Activated B cell treated with CpG ODN at 0.5 μM for 24 hours (primary cell): ENCODE data around the gene DLGAP4. TPM values are rescaled to one million over a fixed set of nuclear protein-coding genes. Genes with fewer than 3 reads are reported as not detected.

Source experiments
- ATAC-seq: fragments of 200-7000 bp; cut with Tn5 transposase; one replicate; pipeline ENCODE4 v1.10.0; 2021; ENCODE audit warnings: low read depth, mild to moderate bottlenecking, moderate library complexity
- CTCF ChIA-PET: fragments of 350-600 bp; sonication (Branson Sonifier 250); formaldehyde crosslinking; loops from one replicate; lab custom pipeline; 2021; ENCODE audit warnings: antibody characterized with exemption; lab: Charles Lee
- POLR2A ChIA-PET: fragments of 350-600 bp; sonication (Branson Sonifier 250); formaldehyde crosslinking; loops from one replicate; lab custom pipeline; 2021; ENCODE audit warnings: antibody characterized with exemption; lab: Charles Lee
- DNase-seq: peaks from one replicate; pipeline ENCODE4 v3.0.0; 2022
- H3K27ac Mint-ChIP-seq: one replicate; pipeline ENCODE4 v1.8.0; 2020; ENCODE audit warnings: mixed read lengths
- H3K27me3 Mint-ChIP-seq: one replicate; pipeline ENCODE4 v1.8.0; 2021; ENCODE audit warnings: mixed read lengths
- H3K36me3 Mint-ChIP-seq: one replicate; pipeline ENCODE4 v1.8.0; 2021; ENCODE audit warnings: low read depth, mixed read lengths
- H3K4me1 Mint-ChIP-seq: one replicate; pipeline ENCODE4 v1.8.0; 2021; ENCODE audit warnings: mixed read lengths
- H3K4me3 Mint-ChIP-seq: one replicate; pipeline ENCODE4 v1.8.0; 2020; ENCODE audit warnings: mild to moderate bottlenecking, mixed read lengths
- H3K9me3 Mint-ChIP-seq: one replicate; pipeline ENCODE4 v1.8.0; 2020; ENCODE audit warnings: mixed read lengths
- intact Hi-C: fragments of 100-400 bp; cut with micrococcal nuclease; formaldehyde crosslinking; loops from one replicate; pipeline ENCODE4 v1.15.1; 2024
- total RNA-seq: library from RNA; stranded (reverse); gene quantifications from 2 replicates; pipeline ENCODE4 v1.2.3, GENCODE V29; 2022
- TF ChIP-seq, protein P1 (sequence below): fragments of 200-600 bp; IDR thresholded peaks from one replicate; pipeline ENCODE4 v1.8.0; 2022; ENCODE audit warnings: antibody characterized with exemption, mild to moderate bottlenecking

DLGAP4 gene
- total RNA-seq, 1 donor from 2014 or later: 38.7 TPM

DNA sequence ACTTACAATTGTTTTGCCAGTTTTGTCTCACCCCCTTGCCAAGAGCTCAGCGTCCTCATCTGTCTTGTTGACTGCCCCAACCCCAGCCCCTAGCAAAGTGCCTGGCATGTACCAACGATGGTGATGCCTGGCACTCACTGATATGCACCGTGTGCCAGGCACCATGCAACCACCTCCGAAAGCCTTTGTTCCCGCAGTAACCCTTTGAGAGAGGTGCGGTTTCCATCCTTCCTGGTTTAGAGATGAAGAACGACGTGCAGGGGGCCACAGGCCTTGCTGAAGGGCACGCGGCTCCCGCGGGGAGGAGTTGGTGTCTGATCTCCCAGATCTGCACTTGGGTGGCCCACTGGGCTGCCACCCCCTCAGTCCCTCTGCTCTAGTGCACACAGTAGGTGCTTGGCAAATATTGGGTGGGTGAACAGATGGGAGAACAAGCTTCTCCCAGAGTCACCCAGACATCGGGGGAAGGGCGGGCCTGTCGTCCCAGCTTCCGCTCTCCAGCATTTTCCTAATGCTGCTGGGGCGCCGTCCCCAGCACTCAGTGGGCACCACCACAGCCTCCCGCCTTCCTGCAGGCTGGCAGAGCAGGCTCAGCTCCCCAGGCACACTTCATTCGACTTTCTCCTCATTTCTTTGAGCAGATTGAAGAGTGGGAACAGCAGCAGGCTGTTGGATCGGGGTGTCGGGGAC lies 35.3 kb downstream of the DLGAP4 start:
- intact Hi-C loops: no loop called here
- peaks cover 22% of the 10 kb centered on the region for H3K27me3 Mint-ChIP-seq
- ChIA-PET POLR2A (no interaction called here), CTCF (no interaction called here)
- H3K27ac Mint-ChIP-seq: no peak overlapping the region
- DNase-seq: no peak
- no peak overlapping the region for H3K4me3 Mint-ChIP-seq
- H3K9me3 Mint-ChIP-seq: no peaks in the 10 kb centered on the region
- no peaks in the 10 kb centered on the region for H3K36me3 Mint-ChIP-seq
- ATAC-seq: no peak
- TF ChIP-seq, protein P1, sequence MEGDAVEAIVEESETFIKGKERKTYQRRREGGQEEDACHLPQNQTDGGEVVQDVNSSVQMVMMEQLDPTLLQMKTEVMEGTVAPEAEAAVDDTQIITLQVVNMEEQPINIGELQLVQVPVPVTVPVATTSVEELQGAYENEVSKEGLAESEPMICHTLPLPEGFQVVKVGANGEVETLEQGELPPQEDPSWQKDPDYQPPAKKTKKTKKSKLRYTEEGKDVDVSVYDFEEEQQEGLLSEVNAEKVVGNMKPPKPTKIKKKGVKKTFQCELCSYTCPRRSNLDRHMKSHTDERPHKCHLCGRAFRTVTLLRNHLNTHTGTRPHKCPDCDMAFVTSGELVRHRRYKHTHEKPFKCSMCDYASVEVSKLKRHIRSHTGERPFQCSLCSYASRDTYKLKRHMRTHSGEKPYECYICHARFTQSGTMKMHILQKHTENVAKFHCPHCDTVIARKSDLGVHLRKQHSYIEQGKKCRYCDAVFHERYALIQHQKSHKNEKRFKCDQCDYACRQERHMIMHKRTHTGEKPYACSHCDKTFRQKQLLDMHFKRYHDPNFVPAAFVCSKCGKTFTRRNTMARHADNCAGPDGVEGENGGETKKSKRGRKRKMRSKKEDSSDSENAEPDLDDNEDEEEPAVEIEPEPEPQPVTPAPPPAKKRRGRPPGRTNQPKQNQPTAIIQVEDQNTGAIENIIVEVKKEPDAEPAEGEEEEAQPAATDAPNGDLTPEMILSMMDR: no peak
- no peaks in the 10 kb centered on the region for H3K4me1 Mint-ChIP-seq

DNA sequence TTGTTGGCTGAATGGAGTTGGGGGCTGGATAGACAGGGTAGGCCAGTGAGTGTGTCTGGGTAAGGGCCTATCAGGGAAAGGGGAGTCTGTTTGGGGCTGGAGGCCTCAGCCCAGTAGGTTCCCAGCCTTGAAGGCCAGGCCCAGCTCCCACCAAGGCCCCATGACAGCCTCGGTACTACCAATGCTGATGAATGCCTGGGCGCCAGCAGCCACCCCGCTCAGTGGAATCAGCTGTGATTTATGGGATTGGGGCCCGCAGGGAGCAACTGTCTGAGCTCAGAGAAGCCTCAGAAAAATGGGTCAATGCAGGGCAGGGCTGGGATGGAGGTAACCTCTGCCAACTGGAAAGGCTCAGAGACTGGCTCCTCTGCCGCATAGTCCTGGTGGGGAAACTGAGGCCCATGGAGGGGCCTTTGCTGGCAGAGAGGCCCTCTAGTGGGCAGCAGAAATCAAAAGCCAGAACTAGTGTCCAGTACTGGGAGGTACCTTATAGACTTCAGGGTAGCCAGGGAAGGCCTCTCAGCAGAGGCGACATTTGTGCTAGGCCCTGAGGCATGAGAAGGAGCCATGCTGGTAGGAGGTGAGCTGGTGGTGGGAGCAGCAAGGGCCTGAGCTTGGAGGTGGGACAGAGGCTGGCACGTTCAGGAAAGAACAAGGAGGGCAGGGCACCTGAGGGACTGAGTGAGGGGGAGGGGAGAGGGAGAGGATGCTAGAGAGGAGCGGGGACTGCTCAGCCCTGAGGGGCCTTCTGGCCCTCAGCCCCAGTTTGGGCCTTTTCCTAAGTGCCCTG lies 36.4 kb downstream of the DLGAP4 start:
- Mint-ChIP-seq H3K4me1 (no peaks in the 10 kb centered on the region), H3K4me3 (no peak overlapping the region), H3K9me3 (no peaks in the 10 kb centered on the region), H3K27ac (no peak overlapping the region), H3K36me3 (no peaks in the 10 kb centered on the region), H3K27me3 (peaks cover 19% of the 10 kb centered on the region)
- ChIA-PET CTCF (no interaction called here), POLR2A (no interaction called here)
- intact Hi-C loops: no loop called here
- DNase-seq (no peak), ATAC-seq (no peak)
- TF ChIP-seq, protein P1: no peak

DNA sequence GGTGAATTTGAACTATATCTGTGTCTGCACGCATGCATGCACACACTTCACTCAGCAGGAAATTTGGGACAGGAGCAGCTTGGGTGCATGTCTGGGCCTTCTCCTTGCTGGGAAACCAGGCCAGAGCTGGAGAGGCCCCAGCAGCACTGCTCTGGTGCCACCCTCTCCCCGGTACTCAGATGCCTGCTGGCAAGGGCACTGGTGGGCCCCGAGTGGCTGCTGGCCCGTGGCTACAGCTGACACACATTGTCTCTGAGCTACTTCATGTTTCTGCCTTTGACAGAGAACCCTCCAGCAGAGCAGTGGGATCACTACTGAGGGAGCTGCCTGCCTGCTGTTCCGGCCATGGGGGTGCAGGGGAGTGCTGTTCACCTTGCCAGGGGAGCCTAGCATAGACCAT lies 37.5 kb downstream of the DLGAP4 start:
- Mint-ChIP-seq H3K4me1 (no peaks in the 10 kb centered on the region), H3K36me3 (no peaks in the 10 kb centered on the region), H3K4me3 (no peak overlapping the region), H3K27me3 (peaks cover 16% of the 10 kb centered on the region), H3K27ac (no peak overlapping the region), H3K9me3 (no peaks in the 10 kb centered on the region)
- TF ChIP-seq, protein P1: no peak
- CTCF ChIA-PET: no interaction called here
- DNase-seq (no peak), ATAC-seq (no peak)
- intact Hi-C loops: no loop called here
- POLR2A ChIA-PET: no interaction called here

DNA sequence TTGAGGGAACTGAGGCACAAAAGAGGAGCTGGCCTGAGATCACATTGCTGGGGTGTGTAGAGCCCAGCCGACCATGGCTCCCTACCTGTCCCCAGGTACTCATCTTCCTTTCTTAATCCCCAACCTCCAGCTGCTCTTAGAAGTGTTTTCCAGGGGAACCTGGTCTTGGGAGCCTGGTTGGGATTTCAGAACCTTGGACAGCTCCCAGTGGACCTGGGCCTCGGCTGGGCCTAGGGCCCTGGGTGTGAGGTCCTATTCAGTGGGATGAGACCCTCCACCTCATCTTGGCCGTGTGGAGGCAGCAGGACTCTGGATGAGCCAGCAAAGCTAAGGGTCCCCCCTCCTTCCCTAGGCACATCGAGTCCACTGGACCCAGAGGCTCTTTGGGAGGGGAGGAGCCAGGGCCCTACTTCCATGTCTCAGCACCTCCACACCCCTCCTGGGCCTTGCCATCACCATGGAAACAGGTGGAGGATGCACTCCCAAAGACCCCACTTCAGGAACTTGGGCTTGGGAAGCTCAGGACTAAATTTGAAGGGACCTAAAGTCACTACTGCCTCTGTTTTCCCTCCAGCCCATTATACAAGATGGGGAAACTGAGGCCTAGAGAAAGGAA lies 38.5 kb downstream of the DLGAP4 start:
- H3K36me3 Mint-ChIP-seq: no peaks in the 10 kb centered on the region
- CTCF ChIA-PET: no interaction called here

More for the DNA sequence above, 38.5 kb downstream of the DLGAP4 start:
- DNase-seq (no peak), ATAC-seq (no peak)
- Mint-ChIP-seq H3K27ac (no peak overlapping the region), H3K4me1 (no peaks in the 10 kb centered on the region), H3K9me3 (no peaks in the 10 kb centered on the region), H3K4me3 (no peak overlapping the region), H3K27me3 (peaks cover 11% of the 10 kb centered on the region)
- TF ChIP-seq, protein P1: no peak
- intact Hi-C loops: no loop called here
- POLR2A ChIA-PET: no interaction called here
